Nephron (organoid): Measurements from ENCODE around the gene KIAA0930.

Experiments
- H3K27ac Mint-ChIP-seq, 3 experiments: 2 replicates each; pipeline ENCODE4 v1.8.0; 2020; ENCODE audit warnings: mixed read lengths in 3 of 3, mild to moderate bottlenecking in 2 of 3, moderate library complexity in 1 of 3
- H3K27me3 Mint-ChIP-seq: 2 replicates; pipeline ENCODE4 v1.8.0; 2021; ENCODE audit warnings: low read depth, mild to moderate bottlenecking, moderate library complexity, mixed read lengths
- H3K36me3 Mint-ChIP-seq: 2 replicates; pipeline ENCODE4 v1.8.0; 2020; ENCODE audit warnings: low read depth, mixed read lengths
- H3K4me1 Mint-ChIP-seq: 2 replicates; pipeline ENCODE4 v1.8.0; 2020; ENCODE audit warnings: mixed read lengths
- H3K4me3 Mint-ChIP-seq, 3 experiments: 2 replicates each; pipeline ENCODE4 v1.8.0; 2020; ENCODE audit warnings: mild to moderate bottlenecking in 3 of 3, mixed read lengths in 3 of 3, moderate library complexity in 2 of 3
- H3K9me3 Mint-ChIP-seq: 2 replicates; pipeline ENCODE4 v1.8.0; 2020; ENCODE audit warnings: mixed read lengths
- TF ChIP-seq, protein P1 (sequence below), 3 experiments: fragments of 200-600 bp; sonication (generic); IDR thresholded peaks; one replicate each; pipeline ENCODE4 v1.5.0; 2021; ENCODE audit warnings: antibody characterized with exemption in 3 of 3; ENCODE audit not compliant: unreplicated experiment in 3 of 3

The KIAA0930 gene

DNA sequence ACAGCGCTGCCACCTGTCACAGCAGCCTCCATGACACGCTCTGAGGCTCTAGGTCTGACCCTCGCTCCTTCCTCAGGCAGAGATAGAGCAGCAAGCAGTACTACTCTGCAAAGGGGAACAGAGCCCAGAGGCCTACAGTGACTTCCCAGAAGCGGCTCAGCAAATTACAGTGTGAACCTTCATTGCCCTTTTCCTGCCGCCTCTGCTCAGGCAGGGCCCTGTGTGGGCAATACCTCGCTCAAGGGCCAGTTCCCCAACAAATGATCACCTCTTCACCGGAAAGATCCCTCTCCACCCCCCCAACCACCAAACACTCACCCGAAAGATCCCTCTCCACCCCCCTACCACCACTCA is 12.3 kb downstream of the KIAA0930 start:
- TF ChIP-seq, protein P1, sequence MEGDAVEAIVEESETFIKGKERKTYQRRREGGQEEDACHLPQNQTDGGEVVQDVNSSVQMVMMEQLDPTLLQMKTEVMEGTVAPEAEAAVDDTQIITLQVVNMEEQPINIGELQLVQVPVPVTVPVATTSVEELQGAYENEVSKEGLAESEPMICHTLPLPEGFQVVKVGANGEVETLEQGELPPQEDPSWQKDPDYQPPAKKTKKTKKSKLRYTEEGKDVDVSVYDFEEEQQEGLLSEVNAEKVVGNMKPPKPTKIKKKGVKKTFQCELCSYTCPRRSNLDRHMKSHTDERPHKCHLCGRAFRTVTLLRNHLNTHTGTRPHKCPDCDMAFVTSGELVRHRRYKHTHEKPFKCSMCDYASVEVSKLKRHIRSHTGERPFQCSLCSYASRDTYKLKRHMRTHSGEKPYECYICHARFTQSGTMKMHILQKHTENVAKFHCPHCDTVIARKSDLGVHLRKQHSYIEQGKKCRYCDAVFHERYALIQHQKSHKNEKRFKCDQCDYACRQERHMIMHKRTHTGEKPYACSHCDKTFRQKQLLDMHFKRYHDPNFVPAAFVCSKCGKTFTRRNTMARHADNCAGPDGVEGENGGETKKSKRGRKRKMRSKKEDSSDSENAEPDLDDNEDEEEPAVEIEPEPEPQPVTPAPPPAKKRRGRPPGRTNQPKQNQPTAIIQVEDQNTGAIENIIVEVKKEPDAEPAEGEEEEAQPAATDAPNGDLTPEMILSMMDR (IDR thresholded peaks at IDR 0.05; ENCODE audit: unreplicated experiment in 3 of 3) = no peak
- H3K4me1 Mint-ChIP-seq = peaks cover 7% of the 10 kb centered on the region
- no peaks in the 10 kb centered on the region for H3K36me3 Mint-ChIP-seq
- no peak overlapping the region for H3K27ac Mint-ChIP-seq
- peaks cover 11% of the 10 kb centered on the region for H3K27me3 Mint-ChIP-seq
- no peaks in the 10 kb centered on the region for H3K9me3 Mint-ChIP-seq
- H3K4me3 Mint-ChIP-seq = no peak overlapping the region

DNA sequence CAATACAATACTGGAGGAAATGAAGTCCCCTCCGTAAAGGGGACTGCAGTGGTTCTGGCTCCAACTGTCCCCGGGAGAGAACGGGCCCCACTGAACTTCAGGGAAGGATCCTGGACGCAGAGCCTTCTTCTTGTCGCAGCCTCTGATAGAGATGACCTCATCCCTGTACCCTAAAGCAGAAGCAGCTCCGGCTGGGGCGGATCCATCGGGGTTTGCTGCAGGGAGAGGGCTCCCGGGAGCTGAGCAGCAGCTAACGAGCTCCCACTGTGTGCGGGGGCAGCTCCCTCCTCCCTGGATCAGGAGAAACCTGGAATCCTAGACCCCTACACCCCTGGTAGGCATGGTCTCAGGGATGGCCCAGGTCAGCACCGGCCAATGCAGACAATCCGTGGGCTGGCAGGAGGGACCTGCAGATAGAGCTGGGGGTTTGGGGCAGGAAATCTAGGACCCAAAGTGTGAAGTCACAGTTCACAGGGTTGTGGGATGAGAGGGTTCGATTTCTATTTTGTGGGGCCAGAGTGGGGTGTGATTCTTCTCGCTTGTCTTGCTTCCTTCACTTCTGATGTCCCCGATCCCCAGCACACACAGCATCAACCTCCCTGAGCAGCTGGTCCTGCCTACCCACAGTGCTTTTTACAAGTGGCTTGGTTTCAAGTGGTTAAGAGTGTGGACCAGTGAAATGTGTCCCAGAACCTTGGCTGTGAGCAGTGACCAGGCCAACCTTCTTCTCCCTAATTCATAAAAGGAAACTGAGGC is 12.9 kb downstream of the KIAA0930 start:
- TF ChIP-seq, protein P1 (IDR thresholded peaks at IDR 0.05; ENCODE audit: unreplicated experiment in 3 of 3) = no peak
- Mint-ChIP-seq H3K36me3 (no peaks in the 10 kb centered on the region), H3K27me3 (peaks cover 11% of the 10 kb centered on the region), H3K27ac (no peak overlapping the region), H3K4me1 (peaks cover 7% of the 10 kb centered on the region), H3K4me3 (no peak overlapping the region), H3K9me3 (no peaks in the 10 kb centered on the region)

DNA sequence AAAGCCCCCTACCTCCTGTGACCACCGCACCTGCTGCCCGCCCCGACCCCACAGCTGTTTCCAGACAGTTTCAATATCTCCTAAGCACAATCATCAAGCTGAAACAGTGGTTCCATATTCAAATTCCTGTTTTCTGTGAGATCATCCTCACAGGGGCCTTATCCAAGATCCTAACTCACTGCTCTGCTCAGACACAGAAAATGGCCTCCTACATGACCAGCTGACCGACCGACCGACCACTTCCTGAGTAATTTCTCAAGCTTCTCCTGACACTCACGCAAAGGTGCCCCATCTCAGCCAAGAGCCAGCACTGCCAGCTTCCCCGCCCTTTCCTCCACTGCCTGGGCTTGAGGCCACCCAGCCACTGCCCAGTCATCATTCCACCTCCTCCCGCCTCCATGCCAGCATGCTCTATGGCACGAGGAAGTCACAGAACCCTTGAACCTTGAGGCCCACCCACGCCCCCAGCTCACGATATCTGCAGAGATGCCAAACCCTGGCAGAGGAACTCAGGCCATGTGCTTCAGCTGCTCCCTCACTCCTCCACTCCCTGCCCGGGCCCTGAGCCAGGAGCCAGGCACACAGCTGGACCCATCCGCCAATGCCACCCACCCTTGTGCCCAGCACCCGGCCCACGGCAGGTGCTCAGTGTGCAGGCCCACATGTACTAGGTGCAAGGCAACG is 14.0 kb downstream of the KIAA0930 start:
- Mint-ChIP-seq H3K4me3 (no peak overlapping the region), H3K4me1 (peaks cover 7% of the 10 kb centered on the region), H3K27ac (no peak overlapping the region), H3K36me3 (no peaks in the 10 kb centered on the region), H3K9me3 (no peaks in the 10 kb centered on the region), H3K27me3 (peaks cover 11% of the 10 kb centered on the region)
- TF ChIP-seq, protein P1 (IDR thresholded peaks at IDR 0.05; ENCODE audit: unreplicated experiment in 3 of 3) = no peak

GRCh38 chr22:45225732-45226502 is 14.8 kb downstream of the KIAA0930 start:
- no peak overlapping the region for H3K27ac Mint-ChIP-seq
- H3K4me3 Mint-ChIP-seq = no peak overlapping the region
- peaks cover 11% of the 10 kb centered on the region for H3K27me3 Mint-ChIP-seq
- peaks cover 7% of the 10 kb centered on the region for H3K4me1 Mint-ChIP-seq
- TF ChIP-seq, protein P1 (IDR thresholded peaks at IDR 0.05; ENCODE audit: unreplicated experiment in 3 of 3) = no peak
- H3K36me3 Mint-ChIP-seq = no peaks in the 10 kb centered on the region
- no peaks in the 10 kb centered on the region for H3K9me3 Mint-ChIP-seq

DNA sequence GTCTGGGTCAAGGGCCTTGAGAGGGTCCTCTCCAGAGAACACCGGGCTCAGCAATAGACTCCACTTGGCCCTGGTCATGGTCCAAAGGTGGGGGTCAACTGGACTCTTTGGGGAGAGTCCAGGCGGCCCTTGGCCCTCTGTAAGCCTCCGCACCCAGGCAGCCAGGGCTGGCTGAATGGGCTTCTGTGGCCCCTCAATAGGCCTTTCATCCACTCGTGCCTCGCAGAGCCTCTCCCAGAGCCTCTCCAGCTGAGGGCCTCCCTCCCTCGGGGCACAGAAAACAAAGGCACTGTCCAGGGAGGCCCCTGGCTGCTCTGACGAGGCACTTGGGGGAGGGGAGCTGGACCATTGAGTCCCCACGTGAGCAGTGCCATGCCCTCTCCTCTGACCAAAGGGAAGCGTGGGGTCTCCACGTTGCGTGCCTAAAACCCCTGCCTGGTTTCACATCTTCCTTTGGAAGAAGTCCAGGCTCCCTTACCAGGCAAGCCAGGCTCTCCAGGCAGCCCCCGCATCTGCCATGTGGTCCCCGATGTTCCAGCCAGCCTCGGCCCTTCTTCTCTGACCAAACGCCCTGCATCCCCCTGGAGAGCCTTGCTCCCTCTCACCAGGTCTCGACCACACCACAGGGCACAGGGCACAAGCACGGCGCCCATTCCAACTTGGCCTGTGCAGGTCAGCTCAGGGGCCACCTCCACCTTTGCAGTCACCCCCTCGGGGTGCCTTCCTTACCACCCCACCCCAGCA is 15.5 kb downstream of the KIAA0930 start:
- Mint-ChIP-seq H3K9me3 (no peaks in the 10 kb centered on the region), H3K36me3 (no peaks in the 10 kb centered on the region), H3K27ac (no peak overlapping the region), H3K4me3 (no peak overlapping the region), H3K27me3 (peaks cover 11% of the 10 kb centered on the region), H3K4me1 (peaks cover 7% of the 10 kb centered on the region)
- TF ChIP-seq, protein P1 (IDR thresholded peaks at IDR 0.05; ENCODE audit: unreplicated experiment in 3 of 3) = no peak
